T47D (cell line): ENCODE results near the gene BEAN1.
"Not testable (repeated sequence)": the region's sequence is repeated elsewhere in the genome, so short reads cannot be mapped to it uniquely, and the experiment has no call there.

Experiments used
- DNase-seq, 2 experiments: peaks; one replicate each; pipeline versions ENCODE4 v3.0.0 to v3.0.0-alpha.2; 2011 to 2012; ENCODE audit warnings: low read depth in 1 of 2, low spot score in 1 of 2
- JUND ChIP-seq: IDR thresholded peaks from 2 replicates; pipeline ENCODE4 v1.6.1; 2012; ENCODE audit warnings: low read depth
- in situ Hi-C: cut with HindIII; loops from 2 replicates; pipeline ENCODE4 v1.10.0; 2016; ENCODE audit warnings: low sequenced_read_pairs, low pct_unique_long_range_greater_than_20kb

BEAN1 gene

GRCh38 chr16:66494916-66495315 lies 67.8 kb downstream of the BEAN1 start:
- TF ChIP-seq JUND, result no peak
- in situ Hi-C loops, result no loop called here
- DNase-seq, result no peak

GRCh38 chr16:66495440-66495839 lies 68.3 kb downstream of the BEAN1 start:
- no peak for TF ChIP-seq JUND
- no peak for DNase-seq
- in situ Hi-C loops, result no loop called here

- in situ Hi-C loops, result not testable (repeated sequence)
These were observed 69.1 kb downstream of the BEAN1 start for GRCh38 chr16:66496226-66496625.

GRCh38 chr16:66497921-66498320 lies 70.8 kb downstream of the BEAN1 start:
- in situ Hi-C loops, DNase-seq: not testable (repeated sequence)

More at GRCh38 chr16:66496226-66496625, 69.1 kb downstream of the BEAN1 start:
- not testable (repeated sequence) for DNase-seq

- in situ Hi-C loops, DNase-seq: not testable (repeated sequence)
These were observed 74.5 kb downstream of the BEAN1 start for GRCh38 chr16:66501563-66501962.

- no peak for DNase-seq
- in situ Hi-C loops, result no loop called here
- TF ChIP-seq JUND, result no peak
These were observed 75.2 kb downstream of the BEAN1 start for GRCh38 chr16:66502020-66502913.

GRCh38 chr16:66503030-66503429 lies 75.9 kb downstream of the BEAN1 start:
- in situ Hi-C loops, result no loop called here
- DNase-seq, result no peak

GRCh38 chr16:66503612-66504011 lies 76.5 kb downstream of the BEAN1 start:
- no peak for TF ChIP-seq JUND
- no peak for DNase-seq
- in situ Hi-C loops, result no loop called here

More at GRCh38 chr16:66503030-66503429, 75.9 kb downstream of the BEAN1 start:
- TF ChIP-seq JUND, result no peak

- in situ Hi-C loops, result no loop called here
- no peak for TF ChIP-seq JUND
- DNase-seq, result no peak
These were observed 80.7 kb downstream of the BEAN1 start for GRCh38 chr16:66507731-66508239.

- in situ Hi-C loops, result no loop called here
- DNase-seq, result peak in 1 of 2 experiments; percentile 86
- peak; percentile 26; the same call in 1 of the 2 replicates for TF ChIP-seq JUND
These were observed 81.3 kb downstream of the BEAN1 start for GRCh38 chr16:66508248-66508913.

- DNase-seq, result no peak
- no peak for TF ChIP-seq JUND
- in situ Hi-C loops, result no loop called here
These were observed 81.9 kb downstream of the BEAN1 start for GRCh38 chr16:66508914-66509496.

GRCh38 chr16:66509576-66509975 lies 82.5 kb downstream of the BEAN1 start:
- DNase-seq, result no peak
- in situ Hi-C loops, result no loop called here

GRCh38 chr16:66510298-66510697 lies 83.2 kb downstream of the BEAN1 start:
- in situ Hi-C loops, result no loop called here
- TF ChIP-seq JUND, result no peak
- DNase-seq, result peak in 1 of 2 experiments; percentile 56

More at GRCh38 chr16:66509576-66509975, 82.5 kb downstream of the BEAN1 start:
- no peak for TF ChIP-seq JUND
